ENCODE results near the gene VSIG8. TPM values are rescaled to one million over a fixed set of nuclear protein-coding genes. Genes with fewer than 3 reads are reported as not detected.

VSIG8 gene
- total RNA-seq, 1 experiment from 2014 or later, result not detected

GRCh38 chr1:159889202-159889601 is 26.7 kb upstream of the VSIG8 start:
- peaks cover 6% of the 10 kb centered on the region for H3K4me1 Mint-ChIP-seq (ENCODE audit: low read depth, unreplicated experiment)

GRCh38 chr1:159884296-159884695 is 21.8 kb upstream of the VSIG8 start:
- no peaks in the 10 kb centered on the region for H3K27me3 Mint-ChIP-seq (ENCODE audit: insufficient read depth, unreplicated experiment)
- no peaks in the 10 kb centered on the region for H3K4me1 Mint-ChIP-seq (ENCODE audit: low read depth, unreplicated experiment)
- intact Hi-C loops (cut with micrococcal nuclease; ENCODE audit: unreplicated experiment), result no loop called here
- Histone ChIP-seq H3K4me1 (no peaks in the 10 kb centered on the region), H3K9me3 (no peaks in the 10 kb centered on the region), H3K4me3 (ENCODE audit: low read depth, low read length) (no peak overlapping the region), H3K27me3 (replicated peaks; ENCODE audit: control insufficient read depth, insufficient read depth, low read length) (no peaks in the 10 kb centered on the region), H3K36me3 (ENCODE audit: control insufficient read depth, insufficient read depth, low read length) (no peaks in the 10 kb centered on the region)
- H3K9me3 Mint-ChIP-seq (ENCODE audit: unreplicated experiment), result no peaks in the 10 kb centered on the region
- no peak overlapping the region for H3K27ac Mint-ChIP-seq (ENCODE audit: unreplicated experiment)
- no peaks in the 10 kb centered on the region for H3K36me3 Mint-ChIP-seq (ENCODE audit: insufficient read depth, unreplicated experiment)
- H3K4me3 Mint-ChIP-seq (ENCODE audit: unreplicated experiment), result no peak overlapping the region
- DNase-seq, result no peak
- TF ChIP-seq CTCF (IDR thresholded peaks at IDR 0.05; ENCODE audit: insufficient read depth in 1 of 2, low read depth in 1 of 2, low read length in 1 of 2, severe bottlenecking in 1 of 2, unreplicated experiment in 1 of 2), result no peak
- no TSS peak for BruUV-seq (replicated peaks)
- ChIA-PET POLR2A (no interaction called here), CTCF (no interaction called here)

More at GRCh38 chr1:159889202-159889601, 26.7 kb upstream of the VSIG8 start:
- intact Hi-C loops (cut with micrococcal nuclease; ENCODE audit: unreplicated experiment), result no loop called here
- DNase-seq, result no peak
- TF ChIP-seq CTCF (IDR thresholded peaks at IDR 0.05; ENCODE audit: insufficient read depth in 1 of 2, low read depth in 1 of 2, low read length in 1 of 2, severe bottlenecking in 1 of 2, unreplicated experiment in 1 of 2), result no peak
- H3K9me3 Mint-ChIP-seq (ENCODE audit: unreplicated experiment), result no peaks in the 10 kb centered on the region
- no peak overlapping the region for H3K4me3 Mint-ChIP-seq (ENCODE audit: unreplicated experiment)
- H3K36me3 ChIP-seq (ENCODE audit: control insufficient read depth, insufficient read depth, low read length), result no peaks in the 10 kb centered on the region
- no peaks in the 10 kb centered on the region for H3K27me3 Mint-ChIP-seq (ENCODE audit: insufficient read depth, unreplicated experiment)
- no peaks in the 10 kb centered on the region for H3K9me3 ChIP-seq
- no peak overlapping the region for H3K27ac Mint-ChIP-seq (ENCODE audit: unreplicated experiment)
- no TSS peak for BruUV-seq (replicated peaks)
- ChIA-PET CTCF (interaction anchor here (0.6 to 6.5 kb wide), 3 partner anchors 53 to 242 kb away, joined by 3 to 75 read pairs (median 4); no protein-coding TSS in a partner anchor), POLR2A (no interaction called here)
- no peaks in the 10 kb centered on the region for H3K27me3 ChIP-seq (replicated peaks; ENCODE audit: control insufficient read depth, insufficient read depth, low read length)
- H3K4me1 ChIP-seq, result peaks cover 11% of the 10 kb centered on the region
- no peak overlapping the region for H3K4me3 ChIP-seq (ENCODE audit: low read depth, low read length)
- no peaks in the 10 kb centered on the region for H3K36me3 Mint-ChIP-seq (ENCODE audit: insufficient read depth, unreplicated experiment)

GRCh38 chr1:159883134-159883533 is 20.7 kb upstream of the VSIG8 start:
- ChIA-PET POLR2A (no interaction called here), CTCF (no interaction called here)
- DNase-seq, result no peak
- Mint-ChIP-seq H3K27ac (ENCODE audit: unreplicated experiment) (no peak overlapping the region), H3K4me1 (ENCODE audit: low read depth, unreplicated experiment) (no peaks in the 10 kb centered on the region), H3K4me3 (ENCODE audit: unreplicated experiment) (no peak overlapping the region), H3K9me3 (ENCODE audit: unreplicated experiment) (no peaks in the 10 kb centered on the region), H3K27me3 (ENCODE audit: insufficient read depth, unreplicated experiment) (no peaks in the 10 kb centered on the region), H3K36me3 (ENCODE audit: insufficient read depth, unreplicated experiment) (no peaks in the 10 kb centered on the region)
- intact Hi-C loops (cut with micrococcal nuclease; ENCODE audit: unreplicated experiment), result no loop called here
- Histone ChIP-seq H3K27me3 (replicated peaks; ENCODE audit: control insufficient read depth, insufficient read depth, low read length) (no peaks in the 10 kb centered on the region), H3K9me3 (no peaks in the 10 kb centered on the region), H3K4me3 (ENCODE audit: low read depth, low read length) (no peak overlapping the region), H3K4me1 (no peaks in the 10 kb centered on the region), H3K36me3 (ENCODE audit: control insufficient read depth, insufficient read depth, low read length) (no peaks in the 10 kb centered on the region)
- BruUV-seq (replicated peaks), result no TSS peak
- no peak for TF ChIP-seq CTCF (IDR thresholded peaks at IDR 0.05; ENCODE audit: insufficient read depth in 1 of 2, low read depth in 1 of 2, low read length in 1 of 2, severe bottlenecking in 1 of 2, unreplicated experiment in 1 of 2)

Measured in Caco-2 (cell line).